ACC112 (cell line): ENCODE results near the gene ABCG1.

Source experiments
- H2AFZ ChIP-seq: fragments of 200-600 bp; sonication (generic); one replicate; pipeline ENCODE4 v1.6.0; 2017; ENCODE audit warnings: antibody characterized with exemption, low read length; ENCODE audit not compliant: unreplicated experiment
- H3K27ac ChIP-seq: fragments of 200-600 bp; sonication (generic); 2 replicates; pipeline ENCODE4 v1.5.1; 2014; ENCODE audit warnings: low read depth, mild to moderate bottlenecking, antibody characterized with exemption, low read length, moderate library complexity
- H3K27me3 ChIP-seq: fragments of 200-600 bp; sonication (generic); 2 replicates; pipeline ENCODE4 v1.6.1; 2014; ENCODE audit warnings: mild to moderate bottlenecking, antibody characterized with exemption, low read length, moderate library complexity, mixed read lengths; ENCODE audit not compliant: insufficient read depth
- H3K36me3 ChIP-seq: fragments of 200-600 bp; sonication (generic); 2 replicates; pipeline ENCODE4 v1.6.1; 2016; ENCODE audit warnings: mild to moderate bottlenecking, antibody characterized with exemption, low read length, moderate library complexity, mixed read lengths; ENCODE audit not compliant: insufficient read depth
- H3K4me1 ChIP-seq: fragments of 200-600 bp; sonication (generic); one replicate; pipeline ENCODE4 v1.6.1; 2016; ENCODE audit warnings: low read length, mixed read lengths; ENCODE audit not compliant: insufficient read depth, unreplicated experiment, control insufficient read depth
- H3K4me3 ChIP-seq: fragments of 200-600 bp; sonication (generic); 2 replicates; pipeline ENCODE4 v1.5.1; 2014; ENCODE audit warnings: mild to moderate bottlenecking, low read depth, low read length
- H3K79me2 ChIP-seq: fragments of 200-600 bp; sonication (generic); one replicate; pipeline ENCODE4 v1.6.0; 2016; ENCODE audit warnings: low read length; ENCODE audit not compliant: control insufficient read depth, unreplicated experiment, insufficient read depth

Gene ABCG1

DNA sequence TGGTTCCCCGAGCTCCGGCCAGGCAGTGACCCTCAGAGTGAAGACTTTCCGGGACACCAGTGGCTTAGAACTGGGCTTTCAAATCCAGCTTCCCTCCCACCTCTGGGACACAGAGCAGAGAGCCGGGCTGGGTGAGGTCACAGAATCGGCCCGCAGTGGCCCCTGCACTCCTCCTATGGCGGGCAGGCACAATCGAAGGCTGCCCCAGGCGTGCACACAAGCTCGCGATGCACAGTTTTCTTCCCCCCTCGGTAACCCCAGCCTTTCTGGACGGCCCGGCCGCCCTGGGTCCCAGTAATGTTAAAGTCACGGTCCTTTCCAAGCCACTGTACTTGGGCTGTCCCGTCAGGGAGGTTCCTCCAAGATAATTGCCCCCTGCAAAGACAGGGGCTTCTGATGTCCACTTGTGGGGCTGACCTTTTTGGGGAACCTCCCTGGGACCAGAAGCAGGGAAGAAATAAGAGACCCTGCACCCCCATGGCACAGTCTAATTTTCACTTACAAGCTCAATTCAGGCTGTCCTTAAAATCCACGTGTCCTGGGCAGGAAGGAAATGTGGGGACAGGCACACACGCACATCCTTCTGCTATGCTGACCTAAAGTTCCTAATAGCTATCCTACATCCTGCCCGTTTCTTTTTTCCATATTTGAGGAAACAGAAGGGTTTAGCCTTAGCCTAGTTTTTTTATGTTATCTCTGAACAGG is 82.6 kb downstream of the ABCG1 start:
- Histone ChIP-seq H3K4me3 (no peak overlapping the region), H3K36me3 (no peaks in the 10 kb centered on the region), H3K27me3 (peaks cover 75% of the 10 kb centered on the region), H3K79me2 (no peaks in the 10 kb centered on the region), H2AFZ (no peak overlapping the region), H3K4me1 (no peaks in the 10 kb centered on the region), H3K27ac (no peak overlapping the region)

DNA sequence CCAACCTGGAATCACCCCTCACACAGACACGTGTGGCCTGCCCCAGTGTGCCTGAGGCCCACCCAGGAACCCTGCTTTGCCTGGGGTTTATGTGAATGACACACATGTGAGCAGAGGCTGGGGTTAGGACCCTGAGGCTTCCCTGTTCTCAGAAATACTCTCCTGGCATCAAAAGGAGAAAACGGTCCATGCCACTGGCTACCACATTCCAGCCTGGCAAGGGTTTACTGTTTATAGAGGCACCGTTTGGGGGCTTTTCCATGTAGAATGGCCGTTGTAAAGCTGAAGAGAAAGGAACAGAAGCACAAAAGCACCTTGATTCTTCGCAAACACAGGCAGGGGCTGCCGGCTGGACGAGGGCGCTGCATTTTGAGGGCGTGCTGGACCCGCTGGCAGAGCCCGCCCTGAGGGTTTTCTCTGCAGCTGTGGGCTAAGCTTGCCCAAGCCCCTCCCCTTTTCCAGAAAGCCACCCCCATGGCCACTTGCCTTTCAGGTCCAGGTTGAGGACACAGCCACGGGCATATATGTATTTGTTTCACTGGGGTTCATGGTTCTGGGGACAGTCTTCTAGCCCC is 83.2 kb downstream of the ABCG1 start:
- Histone ChIP-seq H3K4me1 (no peaks in the 10 kb centered on the region), H3K27me3 (peaks cover 75% of the 10 kb centered on the region), H3K36me3 (no peaks in the 10 kb centered on the region), H2AFZ (no peak overlapping the region), H3K79me2 (no peaks in the 10 kb centered on the region), H3K4me3 (no peak overlapping the region), H3K27ac (no peak overlapping the region)

DNA sequence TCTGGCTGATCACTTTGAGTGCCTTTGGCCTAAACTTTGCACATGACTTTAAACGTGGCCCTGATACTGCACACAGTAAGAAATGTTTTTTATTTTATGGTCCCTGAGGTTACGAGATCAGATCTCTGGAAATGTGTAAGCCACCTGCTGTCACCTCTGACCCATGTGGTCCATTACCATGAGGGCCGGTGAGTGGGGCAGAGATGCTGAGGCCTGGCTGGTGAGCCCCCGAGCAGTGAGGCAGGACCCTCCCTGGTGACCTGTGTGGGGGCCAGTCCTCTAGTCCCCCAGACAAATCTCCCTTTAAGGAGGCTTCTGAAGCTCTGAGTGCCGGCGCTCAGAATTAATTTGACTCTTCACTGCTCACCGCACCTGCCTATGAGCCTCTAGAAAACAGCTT is 83.9 kb downstream of the ABCG1 start:
- Histone ChIP-seq H3K79me2 (no peaks in the 10 kb centered on the region), H3K36me3 (no peaks in the 10 kb centered on the region), H3K4me3 (no peak overlapping the region), H2AFZ (no peak overlapping the region), H3K4me1 (no peaks in the 10 kb centered on the region), H3K27me3 (peaks cover 75% of the 10 kb centered on the region), H3K27ac (no peak overlapping the region)

DNA sequence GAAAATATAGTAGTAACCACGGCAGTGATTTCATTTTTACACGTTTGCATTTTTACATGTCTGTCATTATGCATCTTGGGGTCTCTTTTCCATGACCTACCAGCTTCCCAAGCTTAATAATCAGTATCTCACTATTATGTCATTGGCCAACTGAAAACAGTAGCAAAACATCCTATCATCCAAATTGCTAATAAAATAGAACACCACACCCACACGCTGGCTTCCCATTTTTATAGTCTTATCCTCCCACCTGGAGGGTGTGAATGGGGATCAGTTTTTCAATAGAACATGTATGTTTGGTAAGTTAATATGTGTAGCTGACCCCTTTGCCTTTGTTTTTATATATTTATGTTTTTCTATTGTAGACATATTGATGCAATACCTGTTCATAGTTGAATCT is 84.5 kb downstream of the ABCG1 start:
- no peaks in the 10 kb centered on the region for H3K36me3 ChIP-seq
- H3K27me3 ChIP-seq, result peaks cover 76% of the 10 kb centered on the region
- H3K27ac ChIP-seq, result no peak overlapping the region
- no peaks in the 10 kb centered on the region for H3K79me2 ChIP-seq
- H2AFZ ChIP-seq, result no peak overlapping the region
- no peak overlapping the region for H3K4me3 ChIP-seq
- no peaks in the 10 kb centered on the region for H3K4me1 ChIP-seq

DNA sequence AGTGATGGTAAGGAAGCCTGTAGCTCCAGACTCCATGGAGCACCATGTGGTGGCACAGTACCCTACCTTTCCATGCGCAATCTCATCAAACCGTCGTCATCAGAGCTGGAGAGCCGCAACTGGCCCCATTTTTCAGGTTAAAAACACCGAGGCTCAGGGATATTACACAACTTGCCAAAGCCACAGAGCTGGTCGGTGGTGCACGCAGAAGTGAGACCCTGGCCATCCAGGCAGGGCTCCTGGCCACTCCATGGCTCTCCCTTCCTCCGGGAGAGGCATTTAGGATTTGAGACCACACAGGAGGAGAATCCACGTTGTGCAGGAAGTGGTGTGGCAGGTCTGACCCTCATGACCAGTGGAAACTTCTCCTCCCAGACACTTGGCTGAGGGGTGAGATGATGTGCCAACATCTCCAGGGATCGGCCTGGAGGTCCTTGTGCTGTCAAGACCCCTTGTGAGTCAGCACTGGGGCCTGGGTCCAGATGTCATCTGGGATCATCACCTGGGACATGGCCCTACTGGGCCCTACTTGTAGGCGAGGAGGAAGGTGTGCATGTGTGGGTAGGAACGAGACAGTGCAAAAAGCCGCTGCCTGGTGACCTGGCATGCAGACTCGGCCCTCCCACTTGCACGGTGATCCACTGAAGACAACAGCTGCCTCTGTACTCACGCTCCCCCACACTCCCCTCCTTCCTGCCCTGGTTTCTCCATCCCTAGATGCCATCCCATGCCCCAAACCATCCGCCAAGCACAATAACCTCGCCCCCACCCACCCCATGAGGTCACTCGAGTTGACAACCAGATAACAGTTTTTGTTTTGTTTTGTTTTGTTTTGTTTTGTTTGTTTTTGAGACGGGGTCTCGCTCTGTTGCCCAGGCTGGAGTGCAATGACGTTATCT is 85.9 kb downstream of the ABCG1 start:
- H2AFZ ChIP-seq, result no peak overlapping the region
- H3K79me2 ChIP-seq, result no peaks in the 10 kb centered on the region
- H3K4me1 ChIP-seq, result no peaks in the 10 kb centered on the region
- H3K4me3 ChIP-seq, result no peak overlapping the region
- H3K27me3 ChIP-seq, result peaks cover 76% of the 10 kb centered on the region
- H3K27ac ChIP-seq, result no peak overlapping the region
- no peaks in the 10 kb centered on the region for H3K36me3 ChIP-seq

DNA sequence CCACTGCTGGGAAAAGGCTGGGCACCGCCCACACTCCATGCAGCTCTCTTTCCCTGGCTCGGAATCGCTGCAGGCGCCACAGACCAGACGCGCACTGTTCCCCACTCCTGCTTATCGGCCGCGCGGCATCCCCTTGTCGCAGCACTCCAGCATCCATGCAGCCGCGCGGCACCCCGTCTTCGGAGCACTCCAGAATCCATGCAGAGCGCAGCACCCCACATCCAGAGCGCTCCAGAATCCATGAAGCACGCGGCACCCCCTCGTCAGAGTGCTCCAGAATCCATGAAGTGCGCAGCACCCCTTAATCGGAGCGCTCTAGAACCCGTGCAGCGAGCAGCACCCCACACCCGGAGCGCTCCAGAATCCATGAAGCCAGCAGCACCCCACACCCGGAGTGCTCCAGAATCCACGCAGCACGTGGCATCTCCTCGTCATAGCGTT is 86.8 kb downstream of the ABCG1 start:
- Histone ChIP-seq H3K27ac (no peak overlapping the region), H3K27me3 (peaks cover 76% of the 10 kb centered on the region), H3K36me3 (no peaks in the 10 kb centered on the region), H3K4me1 (no peaks in the 10 kb centered on the region), H3K79me2 (no peaks in the 10 kb centered on the region), H2AFZ (no peak overlapping the region), H3K4me3 (no peak overlapping the region)

DNA sequence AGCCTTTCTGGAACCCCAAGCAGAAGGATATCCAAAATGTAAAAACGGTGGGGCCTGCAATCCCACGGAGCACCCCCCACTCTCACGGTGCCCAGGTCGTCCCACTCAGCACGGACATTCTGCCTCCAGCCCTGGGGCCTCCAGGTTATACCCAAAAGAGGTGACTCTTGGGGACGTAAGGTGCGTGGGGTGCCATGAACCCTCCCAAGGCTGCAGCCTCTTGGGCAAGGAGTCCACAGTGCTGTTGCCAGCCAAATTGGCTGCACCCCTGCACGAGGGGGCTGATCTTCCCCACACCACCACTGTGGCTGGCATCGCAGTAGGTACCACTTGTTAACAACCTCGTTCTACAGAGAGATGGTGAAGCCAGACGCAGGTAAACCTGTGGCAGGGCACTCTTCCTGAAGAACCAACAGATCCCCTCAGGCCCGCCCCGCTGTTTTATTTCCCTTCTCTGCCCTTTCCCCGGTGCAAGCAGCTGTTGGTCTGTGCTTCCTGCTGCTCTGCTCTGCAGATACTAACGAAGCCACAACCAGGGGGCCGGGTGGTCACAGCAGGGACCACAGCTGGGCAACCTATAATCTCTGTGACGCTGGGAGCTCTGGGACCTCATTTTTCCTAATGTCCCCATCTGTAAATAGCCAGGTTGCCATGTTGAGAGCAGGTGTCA is 87.6 kb downstream of the ABCG1 start:
- no peaks in the 10 kb centered on the region for H3K4me1 ChIP-seq
- H3K27ac ChIP-seq, result no peak overlapping the region
- H3K79me2 ChIP-seq, result no peaks in the 10 kb centered on the region
- no peaks in the 10 kb centered on the region for H3K36me3 ChIP-seq
- H3K27me3 ChIP-seq, result peaks cover 76% of the 10 kb centered on the region
- no peak overlapping the region for H3K4me3 ChIP-seq
- H2AFZ ChIP-seq, result no peak overlapping the region

DNA sequence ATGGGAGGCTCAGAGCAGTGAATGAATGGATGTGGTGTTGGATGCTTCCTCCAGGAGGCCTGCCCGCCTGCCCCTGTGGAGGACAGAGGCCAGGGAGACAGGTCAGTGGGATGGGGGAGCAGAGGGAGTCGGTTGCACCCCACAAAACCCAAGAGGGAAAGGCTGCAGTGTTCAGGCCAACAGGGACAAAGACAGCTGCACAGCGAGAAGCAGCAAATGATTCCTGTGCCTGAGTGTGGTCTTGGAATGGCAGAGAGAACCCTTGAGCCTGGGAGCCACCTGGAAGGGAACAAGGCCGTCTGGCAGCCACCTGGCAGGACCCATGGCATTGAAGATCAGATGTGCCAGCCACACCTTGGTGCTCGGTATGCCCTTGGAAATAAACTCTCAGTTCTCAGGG is 88.2 kb downstream of the ABCG1 start:
- no peaks in the 10 kb centered on the region for H3K4me1 ChIP-seq
- H3K27ac ChIP-seq, result no peak overlapping the region
- H2AFZ ChIP-seq, result no peak overlapping the region
- peaks cover 77% of the 10 kb centered on the region for H3K27me3 ChIP-seq
- no peaks in the 10 kb centered on the region for H3K79me2 ChIP-seq
- no peak overlapping the region for H3K4me3 ChIP-seq
- H3K36me3 ChIP-seq, result no peaks in the 10 kb centered on the region

DNA sequence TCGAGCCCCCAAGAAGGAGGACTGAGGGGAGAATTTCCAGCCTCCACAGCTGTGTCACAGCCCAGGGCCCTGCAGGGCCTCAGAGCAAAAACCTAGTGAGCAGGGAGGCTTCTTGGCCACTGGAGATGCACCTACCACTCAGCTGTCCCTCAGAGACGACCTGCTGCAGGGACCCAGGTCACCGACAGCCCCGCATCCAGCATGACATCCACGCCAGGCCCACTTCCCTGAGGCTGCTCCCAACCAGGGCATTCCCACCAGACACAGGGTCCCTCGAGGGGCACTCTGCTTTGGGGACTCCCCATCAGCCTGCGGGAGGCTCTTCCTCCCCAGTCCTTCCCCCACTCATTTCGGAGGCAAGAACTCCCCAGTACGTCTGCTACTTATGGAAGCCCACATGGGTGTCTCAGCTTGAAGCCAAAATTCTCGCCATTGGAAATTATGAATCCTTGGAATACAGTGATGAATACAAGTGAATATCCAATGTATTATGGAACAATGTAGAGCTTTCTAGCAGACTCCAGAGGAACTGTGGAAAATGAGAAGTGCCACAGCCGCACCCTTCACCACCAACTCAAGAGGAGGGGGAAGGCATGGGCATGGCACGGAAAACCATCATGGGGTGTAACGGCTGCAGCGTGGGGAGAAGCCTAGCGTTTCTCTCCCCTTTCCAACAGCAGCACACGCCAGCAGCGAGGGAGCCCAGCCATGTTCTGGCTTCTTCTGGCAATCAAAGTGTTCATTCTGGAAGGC is 89.4 kb downstream of the ABCG1 start:
- Histone ChIP-seq H2AFZ (no peak overlapping the region), H3K79me2 (no peaks in the 10 kb centered on the region), H3K4me1 (no peaks in the 10 kb centered on the region), H3K27ac (no peak overlapping the region), H3K27me3 (peaks cover 76% of the 10 kb centered on the region), H3K4me3 (no peak overlapping the region), H3K36me3 (no peaks in the 10 kb centered on the region)
